Glutamatergic neuron (in vitro differentiated cells): Measurements from ENCODE around the gene EIPR1. TPM values are rescaled to one million over a fixed set of nuclear protein-coding genes. Genes with fewer than 3 reads are reported as not detected.

Experiments used
- DNase-seq: peaks from one replicate; pipeline ENCODE4 v3.0.0; 2022
- H3K27ac Mint-ChIP-seq: one replicate; pipeline ENCODE4 v1.8.0; 2020; ENCODE audit warnings: mild to moderate bottlenecking, mixed read lengths, inconsistent platforms; ENCODE audit not compliant: unreplicated experiment
- H3K27me3 Mint-ChIP-seq: one replicate; pipeline ENCODE4 v1.8.0; 2020; ENCODE audit warnings: mild to moderate bottlenecking, moderate library complexity, mixed read lengths, inconsistent platforms; ENCODE audit not compliant: unreplicated experiment
- H3K36me3 Mint-ChIP-seq: one replicate; pipeline ENCODE4 v1.8.0; 2020; ENCODE audit warnings: mild to moderate bottlenecking, mixed read lengths, inconsistent platforms; ENCODE audit not compliant: unreplicated experiment
- H3K4me1 Mint-ChIP-seq: one replicate; pipeline ENCODE4 v1.8.0; 2020; ENCODE audit warnings: mild to moderate bottlenecking, low read depth, mixed read lengths, inconsistent platforms; ENCODE audit not compliant: unreplicated experiment
- H3K4me3 Mint-ChIP-seq: one replicate; pipeline ENCODE4 v1.8.0; 2020; ENCODE audit warnings: mild to moderate bottlenecking, mixed read lengths, inconsistent platforms; ENCODE audit not compliant: unreplicated experiment
- H3K9me3 Mint-ChIP-seq: one replicate; pipeline ENCODE4 v1.8.0; 2020; ENCODE audit warnings: mild to moderate bottlenecking, moderate library complexity, mixed read lengths, inconsistent platforms; ENCODE audit not compliant: unreplicated experiment
- total RNA-seq: library from RNA; stranded (reverse); fragmentation: NEBNext Ultra II Directional; extraction: Animal tissue kit (Norgen Biotek cat#: 25700); gene quantifications from one replicate; pipeline ENCODE4 v1.2.1, GENCODE V29; 2021; ENCODE audit not compliant: unreplicated experiment
- TF ChIP-seq, protein P1 (sequence below): fragments of 200-600 bp; sonication (generic); IDR thresholded peaks from one replicate; pipeline ENCODE4 v1.5.0; 2021; ENCODE audit not compliant: partially characterized antibody, unreplicated experiment

EIPR1 gene
- total RNA-seq, 1 donor from 2014 or later, result 43.8 TPM

DNA sequence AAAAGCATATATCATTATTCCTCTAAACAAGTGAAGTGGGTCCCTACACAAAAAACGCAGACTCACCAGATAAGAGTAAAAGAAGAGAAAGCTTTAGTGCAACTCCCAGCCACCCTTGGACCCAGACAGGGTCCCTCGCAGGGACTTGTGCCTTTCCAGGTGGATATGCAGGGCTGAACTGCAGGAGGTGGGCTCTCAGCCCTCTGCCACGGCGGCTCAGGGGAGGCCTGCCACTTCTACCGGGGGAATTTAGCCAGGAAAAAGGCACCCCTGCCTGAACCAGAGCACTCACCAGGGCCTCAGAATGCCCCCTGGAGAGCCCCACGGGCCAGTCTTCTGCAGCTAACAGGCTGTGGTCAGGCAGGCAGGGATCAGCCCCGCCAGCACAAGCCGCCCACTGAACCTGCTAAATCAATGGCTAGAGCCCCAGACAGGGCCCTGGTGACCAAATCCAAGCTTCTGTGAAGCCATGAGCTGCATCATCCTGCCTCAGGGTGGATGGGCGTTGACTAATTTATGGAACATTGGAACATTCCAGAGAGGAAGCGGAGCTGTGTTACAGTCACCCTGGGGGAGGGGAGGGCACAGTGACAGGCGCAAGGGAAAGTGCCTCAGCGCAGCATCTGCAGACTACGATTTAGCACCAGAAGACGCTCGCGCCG lies 209.3 kb downstream of the EIPR1 start:
- Mint-ChIP-seq H3K36me3 (peaks cover 12% of the 10 kb centered on the region), H3K4me3 (no peak overlapping the region), H3K27me3 (peaks cover 7% of the 10 kb centered on the region), H3K9me3 (peaks cover 2% of the 10 kb centered on the region), H3K4me1 (peaks cover 16% of the 10 kb centered on the region), H3K27ac (no peak overlapping the region)
- no peak for DNase-seq
- TF ChIP-seq, protein P1, sequence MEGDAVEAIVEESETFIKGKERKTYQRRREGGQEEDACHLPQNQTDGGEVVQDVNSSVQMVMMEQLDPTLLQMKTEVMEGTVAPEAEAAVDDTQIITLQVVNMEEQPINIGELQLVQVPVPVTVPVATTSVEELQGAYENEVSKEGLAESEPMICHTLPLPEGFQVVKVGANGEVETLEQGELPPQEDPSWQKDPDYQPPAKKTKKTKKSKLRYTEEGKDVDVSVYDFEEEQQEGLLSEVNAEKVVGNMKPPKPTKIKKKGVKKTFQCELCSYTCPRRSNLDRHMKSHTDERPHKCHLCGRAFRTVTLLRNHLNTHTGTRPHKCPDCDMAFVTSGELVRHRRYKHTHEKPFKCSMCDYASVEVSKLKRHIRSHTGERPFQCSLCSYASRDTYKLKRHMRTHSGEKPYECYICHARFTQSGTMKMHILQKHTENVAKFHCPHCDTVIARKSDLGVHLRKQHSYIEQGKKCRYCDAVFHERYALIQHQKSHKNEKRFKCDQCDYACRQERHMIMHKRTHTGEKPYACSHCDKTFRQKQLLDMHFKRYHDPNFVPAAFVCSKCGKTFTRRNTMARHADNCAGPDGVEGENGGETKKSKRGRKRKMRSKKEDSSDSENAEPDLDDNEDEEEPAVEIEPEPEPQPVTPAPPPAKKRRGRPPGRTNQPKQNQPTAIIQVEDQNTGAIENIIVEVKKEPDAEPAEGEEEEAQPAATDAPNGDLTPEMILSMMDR, result no peak

DNA sequence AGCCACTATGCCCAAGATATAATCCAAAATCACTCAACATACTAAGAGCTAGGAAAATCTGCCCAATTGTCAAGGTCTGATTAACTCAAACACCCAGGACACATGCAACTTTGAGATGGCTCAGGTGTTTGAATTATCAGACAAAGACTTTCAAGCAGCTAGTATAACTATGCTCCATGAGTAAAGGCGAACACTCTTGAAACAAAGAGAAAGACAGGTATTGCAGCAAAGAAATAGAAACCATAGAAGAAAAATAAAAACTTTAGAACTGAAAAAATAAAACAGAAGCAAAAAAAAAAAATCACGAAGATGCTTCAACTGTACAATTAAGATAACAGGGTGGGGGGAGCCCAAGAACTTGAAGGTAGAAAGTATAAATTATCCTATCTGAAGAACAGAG lies 214.2 kb downstream of the EIPR1 start:
- no peak overlapping the region for H3K27ac Mint-ChIP-seq
- no peak overlapping the region for H3K4me3 Mint-ChIP-seq
- peaks cover 2% of the 10 kb centered on the region for H3K9me3 Mint-ChIP-seq
- H3K27me3 Mint-ChIP-seq, result peaks cover 3% of the 10 kb centered on the region
- TF ChIP-seq, protein P1, result no peak
- H3K4me1 Mint-ChIP-seq, result peaks cover 3% of the 10 kb centered on the region
- H3K36me3 Mint-ChIP-seq, result peaks cover 17% of the 10 kb centered on the region
- no peak for DNase-seq

DNA sequence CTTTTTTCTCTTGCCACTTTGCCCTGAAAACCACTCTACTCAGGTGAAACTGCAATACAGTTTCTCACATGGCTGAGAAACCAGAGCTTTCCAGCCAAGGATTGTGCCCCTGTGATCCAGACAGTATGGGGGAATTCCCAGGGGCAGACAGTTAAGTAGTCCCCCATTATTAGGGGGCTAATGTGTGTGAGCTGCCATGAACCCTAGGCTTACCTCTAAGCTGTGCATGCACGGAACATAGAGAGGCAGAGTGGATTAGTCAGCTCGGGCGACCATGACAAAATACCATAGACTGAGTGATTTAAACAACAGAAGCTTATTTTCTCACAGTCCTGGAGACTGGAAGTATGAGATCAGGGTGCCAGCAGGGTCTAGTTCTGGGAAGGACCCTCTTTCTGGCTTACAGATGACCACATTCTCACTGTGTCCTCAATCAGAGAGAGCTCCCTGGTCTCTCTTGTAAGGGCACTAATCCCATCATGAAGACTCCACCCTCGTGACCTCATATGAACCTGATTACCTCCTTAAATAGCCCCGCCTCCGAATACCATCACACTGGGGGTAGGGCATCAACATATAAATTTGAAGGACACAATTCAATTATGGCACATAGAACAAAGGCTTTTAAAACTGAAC lies 215.1 kb downstream of the EIPR1 start:
- Mint-ChIP-seq H3K4me3 (no peak overlapping the region), H3K4me1 (no peaks in the 10 kb centered on the region), H3K36me3 (peaks cover 17% of the 10 kb centered on the region), H3K27me3 (peaks cover 3% of the 10 kb centered on the region), H3K9me3 (peaks cover 5% of the 10 kb centered on the region), H3K27ac (no peak overlapping the region)
- no peak for DNase-seq
- TF ChIP-seq, protein P1, result no peak

DNA sequence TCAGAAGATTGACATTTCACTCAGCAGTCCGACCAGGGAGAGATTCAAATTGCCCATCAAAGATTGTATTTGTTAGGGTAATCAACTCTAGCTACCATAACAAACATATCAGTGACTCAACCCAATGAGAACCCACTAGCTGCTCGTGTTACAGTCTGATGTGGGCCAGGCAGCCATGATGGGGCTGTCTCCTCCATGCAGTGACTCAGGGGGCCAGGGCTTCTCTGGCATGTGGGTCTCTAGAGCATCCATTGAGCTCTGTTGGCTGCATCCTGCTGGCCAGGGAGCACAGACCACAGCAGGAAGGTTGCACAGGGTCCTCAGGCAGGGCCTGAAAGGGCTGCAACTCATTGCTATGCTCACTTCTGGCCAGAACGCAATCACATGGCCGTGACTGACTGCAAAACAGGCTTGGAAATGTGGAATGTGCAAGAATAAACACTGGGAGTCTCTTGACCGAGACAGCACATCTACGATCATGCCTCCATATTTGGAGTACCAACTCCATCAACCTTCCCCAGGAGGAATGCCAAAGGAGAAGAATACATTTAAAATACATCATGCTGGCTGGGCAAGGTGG lies 216.8 kb downstream of the EIPR1 start:
- peaks cover 25% of the 10 kb centered on the region for H3K36me3 Mint-ChIP-seq
- TF ChIP-seq, protein P1, result no peak
- peaks cover 5% of the 10 kb centered on the region for H3K9me3 Mint-ChIP-seq
- peaks cover 3% of the 10 kb centered on the region for H3K27me3 Mint-ChIP-seq
- DNase-seq, result no peak
- no peak overlapping the region for H3K4me3 Mint-ChIP-seq
- peaks cover 2% of the 10 kb centered on the region for H3K4me1 Mint-ChIP-seq
- H3K27ac Mint-ChIP-seq, result no peak overlapping the region
